ENCODE results near the gene CUL9.

CUL9 gene

DNA sequence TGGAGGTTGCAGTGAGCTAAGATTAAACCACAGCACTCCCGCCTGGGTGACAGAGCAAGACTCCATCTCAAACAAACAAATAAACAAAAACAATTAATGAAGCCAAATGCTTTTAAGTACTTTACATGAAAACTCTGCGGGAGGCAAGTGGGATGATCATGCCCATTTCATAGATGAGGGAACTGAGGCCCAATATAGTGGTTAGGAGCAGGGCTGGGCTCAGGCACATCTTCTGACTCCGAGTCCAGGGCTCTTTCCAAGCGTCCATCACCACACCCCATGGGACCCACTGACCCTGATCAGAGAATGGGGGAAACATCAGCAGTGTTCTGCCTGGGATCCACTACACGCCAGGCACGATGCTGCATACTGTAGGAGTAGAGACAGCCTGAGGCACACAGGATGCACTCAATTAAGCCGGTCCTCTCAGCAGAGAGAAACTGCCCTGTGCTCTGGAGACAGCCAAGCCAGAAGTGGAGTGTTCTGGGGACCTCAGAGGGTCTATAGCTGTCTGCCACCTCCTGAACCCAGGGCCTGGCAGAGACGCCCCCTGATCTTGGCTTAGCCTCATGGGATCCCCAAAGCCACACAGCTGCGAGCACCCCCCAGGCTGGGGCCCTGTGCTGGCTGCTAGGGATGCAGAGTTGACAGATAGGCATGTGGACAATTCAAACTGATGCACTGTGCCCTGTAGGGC, 74.8 kb downstream of the CUL9 start:
- ATAC-seq (peak; percentile 2), DNase-seq (no peak)

DNA sequence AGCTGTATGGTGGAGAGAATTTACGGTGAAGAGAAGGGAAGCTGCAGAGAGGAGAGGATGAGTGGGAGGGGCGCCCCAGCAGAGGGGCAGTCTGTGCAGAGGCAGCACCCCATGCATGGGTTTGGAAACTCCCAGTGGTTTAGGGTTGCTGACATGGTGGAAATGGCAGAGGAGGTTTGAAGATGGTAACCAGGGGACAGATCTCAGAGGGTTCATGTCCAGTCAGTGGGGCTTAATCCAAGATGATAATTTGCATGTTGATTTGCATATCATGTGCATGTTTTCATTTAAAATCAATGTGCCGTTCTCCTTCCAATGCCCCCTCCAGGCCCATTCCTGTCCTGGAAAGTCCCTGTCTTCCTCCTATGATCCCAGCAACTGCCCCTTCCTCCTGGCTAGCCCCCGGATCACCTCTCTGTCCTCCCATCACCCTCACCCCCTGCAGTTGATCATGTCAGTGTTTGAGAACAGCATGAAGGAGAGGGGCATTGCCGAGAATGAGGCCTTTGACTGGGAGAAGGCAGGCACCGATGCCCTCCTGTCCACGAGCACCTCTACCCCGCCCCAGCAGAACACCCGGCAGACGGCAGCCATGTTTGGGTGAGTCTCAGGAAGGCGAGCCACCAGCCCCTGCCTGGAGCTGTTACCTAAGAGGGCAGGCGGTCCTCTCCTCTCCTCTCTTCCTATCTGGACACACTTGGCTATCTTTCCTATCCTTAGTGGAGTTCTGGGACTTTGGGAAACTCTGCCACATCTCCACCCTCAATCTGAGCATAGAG, 75.6 kb downstream of the CUL9 start:
- DNase-seq: peak; percentile 33
- peak; percentile 59 for ATAC-seq

DNA sequence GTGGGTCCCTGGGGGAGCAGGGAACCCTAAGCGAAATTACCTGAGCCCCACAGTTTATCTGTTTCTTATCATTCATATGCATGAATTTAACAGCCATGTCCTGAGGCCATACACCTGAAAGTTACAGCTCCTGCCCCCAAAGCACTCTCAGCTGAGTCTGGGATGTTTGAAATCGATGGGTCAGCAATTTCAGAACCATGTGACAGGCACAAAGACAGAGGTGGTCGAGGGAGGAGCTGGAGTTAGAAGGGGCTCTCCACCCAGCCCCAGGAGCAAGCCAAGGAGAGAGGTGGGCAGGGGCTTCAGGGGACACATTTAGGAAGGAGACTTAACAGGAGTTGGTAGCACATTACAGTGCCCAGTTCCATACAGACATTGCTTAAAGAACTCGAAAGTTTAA, 76.2 kb downstream of the CUL9 start:
- no peak for ATAC-seq
- no peak for DNase-seq

DNA sequence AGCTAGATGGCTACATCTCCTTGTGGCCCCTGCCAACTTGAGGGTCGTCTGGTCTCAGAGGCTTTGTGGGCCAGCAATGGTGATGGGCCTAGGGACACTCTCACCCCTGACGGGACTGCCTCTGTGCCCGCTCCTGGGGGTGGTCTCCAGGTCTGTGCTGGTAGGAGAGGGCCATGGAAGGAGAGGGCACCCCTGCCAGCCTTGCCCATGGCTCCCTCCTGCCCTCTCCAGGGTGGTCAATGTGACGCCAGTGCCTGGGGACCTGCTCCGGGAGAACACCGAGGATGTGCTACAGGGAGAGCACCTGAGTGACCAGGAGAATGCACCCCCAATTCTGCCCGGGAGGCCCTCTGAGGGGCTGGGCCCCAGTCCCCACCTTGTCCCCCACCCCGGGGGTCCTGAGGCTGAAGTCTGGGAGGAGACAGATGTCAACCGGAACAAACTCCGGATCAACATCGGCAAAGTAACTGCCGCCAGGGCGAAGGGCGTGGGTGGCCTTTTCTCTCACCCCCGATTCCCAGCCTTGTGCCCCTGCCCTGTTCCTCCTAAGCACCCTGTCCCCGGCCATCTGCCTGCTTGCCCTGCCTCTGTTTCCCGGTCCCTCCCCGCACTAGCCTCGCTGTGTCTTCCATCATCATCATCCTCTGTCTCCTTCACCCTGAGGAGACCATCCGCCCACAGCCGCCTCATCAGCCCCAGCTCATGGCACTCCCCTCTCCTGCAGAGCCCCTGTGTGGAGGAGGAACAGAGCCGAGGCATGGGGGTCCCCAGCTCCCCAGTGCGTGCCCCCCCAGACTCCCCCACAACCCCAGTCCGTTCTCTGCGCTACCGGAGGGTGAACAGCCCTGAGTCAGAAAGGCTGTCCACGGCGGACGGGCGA, 77.1 kb downstream of the CUL9 start:
- no peak for DNase-seq
- ATAC-seq: no peak

DNA sequence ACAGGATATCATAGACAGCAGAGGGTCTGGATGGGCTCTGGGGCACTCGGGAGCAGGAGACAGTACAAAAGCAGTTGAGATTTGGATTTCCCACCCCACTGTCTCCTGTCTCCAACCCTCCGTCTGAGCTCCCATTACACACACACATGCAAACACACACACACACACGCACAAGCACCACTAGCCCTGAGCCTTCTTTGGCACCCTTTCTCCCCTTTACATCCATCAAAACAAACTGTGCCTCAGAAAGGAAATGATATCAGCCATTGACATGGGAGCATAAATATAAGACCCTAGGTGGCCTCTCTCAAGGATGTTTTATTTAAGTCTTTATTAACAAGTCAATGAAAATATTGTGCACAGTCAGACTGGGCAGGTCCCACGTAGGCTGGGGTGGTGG, 78.8 kb downstream of the CUL9 start:
- ATAC-seq (no peak), DNase-seq (no peak)

DNA sequence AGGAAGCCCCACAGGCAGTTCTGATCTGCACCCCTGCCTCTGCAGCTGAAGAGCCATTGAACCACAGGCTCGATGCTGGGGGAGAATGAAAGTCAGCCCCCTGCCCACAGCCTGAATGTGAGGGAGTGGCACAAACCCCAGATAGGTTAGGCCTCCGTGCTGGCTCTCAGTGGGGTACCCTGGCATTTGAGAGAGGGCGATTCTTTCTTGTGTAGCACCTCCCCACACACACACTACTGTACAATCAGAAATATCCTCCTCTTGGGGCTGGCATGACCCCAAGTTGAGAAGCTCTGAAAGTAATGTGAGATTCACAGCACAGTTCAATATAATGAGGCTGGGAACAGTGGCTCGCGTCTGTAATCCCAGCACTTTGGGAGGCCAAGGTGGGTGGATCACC, 79.2 kb downstream of the CUL9 start:
- DNase-seq (no peak), ATAC-seq (no peak)

DNA sequence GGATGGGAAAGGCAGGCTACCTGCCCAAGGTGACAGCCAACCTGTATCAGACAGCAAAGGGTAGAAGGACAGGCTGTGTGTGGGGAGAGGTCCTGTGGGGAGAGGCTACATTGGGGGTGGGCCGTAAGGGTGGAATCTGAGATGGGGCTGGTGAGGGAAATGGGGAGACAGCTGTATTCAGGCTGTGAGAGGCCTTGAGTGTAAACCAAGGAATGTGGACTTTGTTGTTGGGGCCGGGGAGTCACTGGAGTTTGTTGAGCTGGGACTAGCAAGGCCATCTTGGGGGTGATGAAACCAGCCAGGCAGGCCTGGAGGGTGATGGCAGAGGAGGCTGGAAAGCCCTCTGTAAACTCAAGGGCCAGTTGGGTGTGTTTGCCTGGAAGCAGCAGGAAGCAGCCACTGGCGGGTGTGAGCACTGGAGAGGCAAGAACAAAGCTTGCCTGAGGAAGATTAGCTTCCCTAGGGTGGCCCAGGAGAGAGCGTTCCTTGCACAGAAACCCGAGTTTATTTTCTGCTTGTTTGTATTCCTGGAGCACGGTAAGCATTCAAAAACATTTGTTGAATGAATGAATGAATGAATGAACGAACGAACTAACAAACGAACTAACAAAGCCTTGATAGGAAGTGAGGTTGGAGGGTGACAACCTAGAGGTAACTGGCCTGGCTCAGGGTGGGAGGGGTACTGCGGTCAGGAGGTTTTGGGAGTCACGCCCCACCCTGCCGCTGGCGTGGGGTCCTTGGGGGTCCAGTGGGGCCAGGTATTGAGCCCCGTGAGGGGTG, 80.2 kb downstream of the CUL9 start:
- ATAC-seq: no peak
- DNase-seq: no peak

DNA sequence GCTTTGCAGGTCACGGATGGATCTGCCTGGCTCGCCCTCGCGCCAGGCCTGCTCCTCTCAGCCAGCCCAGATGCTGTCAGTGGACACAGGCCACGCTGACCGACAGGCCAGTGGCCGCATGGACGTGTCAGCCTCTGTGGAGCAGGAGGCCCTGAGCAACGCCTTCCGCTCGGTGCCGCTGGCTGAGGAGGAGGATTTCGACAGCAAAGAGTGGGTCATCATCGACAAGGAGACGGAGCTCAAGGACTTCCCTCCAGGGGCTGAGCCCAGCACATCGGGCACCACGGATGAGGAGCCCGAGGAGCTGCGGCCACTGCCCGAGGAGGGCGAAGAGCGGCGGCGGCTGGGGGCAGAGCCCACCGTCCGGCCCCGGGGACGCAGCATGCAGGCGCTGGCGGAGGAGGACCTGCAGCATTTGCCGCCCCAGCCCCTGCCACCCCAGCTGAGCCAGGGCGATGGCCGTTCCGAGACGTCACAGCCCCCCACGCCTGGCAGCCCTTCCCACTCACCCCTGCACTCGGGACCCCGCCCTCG, 80.9 kb downstream of the CUL9 start:
- ATAC-seq (no peak), DNase-seq (no peak)

DNA sequence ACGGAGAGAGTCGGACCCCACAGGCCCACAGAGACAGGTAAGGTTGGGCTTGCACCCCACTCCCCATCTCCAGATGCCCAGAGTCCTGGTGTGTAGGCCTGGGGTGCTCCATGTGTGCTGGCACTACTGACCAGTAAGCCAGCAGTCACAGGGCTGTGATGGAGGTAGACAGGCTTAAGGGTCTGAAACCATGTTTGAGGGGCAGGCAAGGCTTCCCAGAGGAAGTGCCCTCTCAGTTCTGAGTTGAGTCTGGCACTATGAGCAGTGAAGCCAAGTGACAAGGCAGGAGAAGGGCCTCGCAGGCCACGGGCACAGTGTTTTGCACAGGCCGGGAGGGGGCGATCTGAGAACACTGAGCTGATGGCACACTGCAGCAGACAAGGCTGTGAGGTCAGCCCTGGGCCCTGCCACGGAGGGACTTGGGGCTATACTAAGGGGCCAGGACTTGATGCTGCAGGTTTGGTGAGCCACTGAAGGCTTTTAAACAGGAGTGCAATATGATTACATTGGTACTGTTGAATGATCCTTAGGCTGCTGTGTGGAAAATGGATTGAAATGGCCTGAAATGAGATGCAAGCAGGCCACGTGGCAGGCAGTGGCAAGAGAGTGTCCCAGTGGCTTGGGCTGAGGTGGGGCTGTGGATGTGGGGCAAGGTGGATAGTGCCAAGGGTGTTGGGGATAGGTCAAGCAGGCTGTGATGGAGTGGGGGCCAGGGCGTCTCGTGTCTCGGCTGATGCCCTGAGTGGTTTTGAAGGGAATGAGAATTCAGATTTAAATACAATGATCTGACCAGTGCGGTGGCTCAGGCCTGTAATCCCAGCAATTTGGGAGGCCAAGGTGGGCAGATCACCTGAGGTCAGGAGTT, 81.5 kb downstream of the CUL9 start:
- peak; percentile 83 for DNase-seq
- peak; percentile 85 for ATAC-seq

DNA sequence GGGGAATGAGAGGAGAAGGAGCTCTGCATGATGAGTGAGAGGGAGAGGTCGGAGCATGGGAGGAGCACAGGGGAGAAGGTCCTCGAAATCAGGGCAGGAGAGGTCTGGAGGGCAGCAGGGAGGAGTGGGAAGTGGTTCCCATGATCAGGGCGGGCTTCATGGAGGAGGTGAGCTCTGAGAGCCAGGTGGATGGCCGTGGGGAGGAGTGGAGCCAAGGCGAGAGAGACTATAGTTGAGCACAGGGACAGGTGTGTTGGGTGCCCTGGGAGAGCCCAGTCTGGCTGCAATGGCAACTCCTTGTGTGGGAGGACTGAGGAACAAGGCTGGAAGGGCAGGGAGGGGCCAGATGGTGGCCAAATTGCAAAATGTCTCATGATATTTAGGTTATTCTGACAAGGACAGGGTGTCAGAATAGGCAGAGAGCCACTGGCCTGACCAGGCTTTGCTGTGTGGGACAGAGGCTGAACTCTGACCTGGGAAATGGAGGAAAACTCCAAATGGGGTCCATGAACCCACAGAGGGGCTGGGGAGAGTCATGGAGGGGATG, 82.7 kb downstream of the CUL9 start:
- ATAC-seq (no peak), DNase-seq (no peak)

DNA sequence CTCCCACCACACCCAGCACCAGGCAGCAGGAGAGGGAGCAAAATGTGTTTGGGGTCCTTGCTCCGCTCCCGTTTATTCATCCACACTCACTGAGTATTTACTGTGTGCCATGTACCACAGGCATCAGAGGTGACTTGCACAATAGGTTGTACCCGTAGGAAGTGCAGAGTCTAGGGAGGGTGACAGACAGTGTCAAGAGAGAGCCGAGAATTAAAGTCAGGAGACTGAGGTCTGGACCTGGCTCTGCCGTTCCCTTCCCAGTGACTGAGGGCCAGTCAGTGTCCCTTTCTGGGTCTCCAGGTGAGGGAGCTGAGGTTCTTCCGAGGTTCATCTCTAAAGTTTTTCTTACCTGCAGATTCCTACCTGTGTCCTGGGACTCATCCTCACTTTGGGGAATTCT, 83.6 kb downstream of the CUL9 start:
- DNase-seq (no peak), ATAC-seq (no peak)

DNA sequence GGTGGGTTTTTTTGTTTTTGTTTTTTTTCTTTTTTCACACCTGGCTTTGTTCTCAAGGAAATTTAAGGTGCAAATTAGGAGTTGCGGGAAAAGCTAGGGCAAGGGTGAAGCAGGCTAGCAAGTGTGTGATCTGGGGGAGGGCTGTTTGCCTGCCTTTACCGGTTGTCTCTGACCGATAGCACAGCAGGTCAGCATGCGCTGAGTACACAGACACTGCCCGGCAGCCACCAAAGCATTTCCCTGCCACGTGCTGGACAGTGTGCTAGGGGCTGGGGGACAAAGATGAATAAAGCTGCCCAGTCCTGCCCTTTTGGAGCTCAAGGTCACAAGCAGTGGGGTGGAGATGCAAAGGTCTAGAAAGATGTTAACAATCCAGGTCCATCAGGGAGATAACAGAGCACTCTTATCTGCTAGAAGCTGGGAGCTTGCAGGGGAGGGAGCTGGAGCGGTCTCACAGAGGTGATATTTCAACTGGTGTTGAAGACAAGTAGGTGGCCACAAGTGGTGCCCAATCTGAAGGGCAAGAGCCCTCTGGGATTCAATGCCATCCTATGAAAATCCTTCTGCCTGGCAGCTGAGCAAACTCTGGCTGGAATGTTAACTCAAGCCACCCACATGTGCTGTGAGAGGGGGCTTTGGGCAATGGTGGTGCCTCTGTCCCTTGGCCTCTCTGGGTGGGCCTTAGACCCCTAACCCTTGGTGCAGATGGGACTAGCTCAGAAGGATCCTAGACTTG, 85.8 kb downstream of the CUL9 start:
- DNase-seq (no peak), ATAC-seq (no peak)

DNA sequence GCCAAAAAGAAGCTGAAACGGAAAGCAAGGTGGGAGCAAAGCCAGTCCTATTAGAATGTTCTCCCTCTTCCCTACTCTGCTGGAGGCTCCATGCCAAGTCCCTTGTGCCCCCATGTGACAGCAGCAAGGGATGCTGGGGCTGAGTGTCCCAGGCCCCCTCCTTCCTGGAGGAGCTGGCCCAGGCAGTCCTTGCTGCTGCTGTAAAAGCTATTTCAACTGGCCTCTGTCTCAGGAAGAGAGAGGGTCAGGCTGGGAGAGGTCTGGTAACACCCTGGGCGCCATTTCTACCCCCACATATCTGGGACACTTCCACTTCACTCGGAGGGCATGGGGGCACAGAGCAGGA, 86.3 kb downstream of the CUL9 start:
- ATAC-seq: no peak
- no peak for DNase-seq

DNA sequence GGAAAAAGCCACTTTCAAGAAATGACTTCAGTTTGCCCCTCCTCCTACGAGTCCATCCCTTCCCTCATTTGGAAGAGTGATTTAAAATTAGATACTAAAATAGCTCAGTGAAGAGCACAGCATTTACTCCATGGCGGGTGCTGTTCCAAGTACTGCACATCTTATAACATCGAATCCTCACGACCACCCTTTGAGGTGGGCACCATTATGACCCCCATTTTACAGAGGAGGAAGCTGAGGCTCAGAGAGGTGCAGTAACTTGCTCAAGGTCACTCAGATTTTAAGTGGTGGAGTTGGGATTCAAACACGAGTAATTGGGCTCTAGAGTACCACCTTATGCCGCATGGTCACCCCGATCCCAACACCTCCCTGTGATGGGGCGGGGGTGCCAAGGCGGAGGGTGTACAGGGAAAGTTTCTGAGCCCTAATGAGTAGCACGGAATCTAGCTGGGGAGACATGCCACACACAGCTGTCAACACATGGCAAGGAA, 86.8 kb downstream of the CUL9 start:
- DNase-seq: no peak
- ATAC-seq: no peak

DNA sequence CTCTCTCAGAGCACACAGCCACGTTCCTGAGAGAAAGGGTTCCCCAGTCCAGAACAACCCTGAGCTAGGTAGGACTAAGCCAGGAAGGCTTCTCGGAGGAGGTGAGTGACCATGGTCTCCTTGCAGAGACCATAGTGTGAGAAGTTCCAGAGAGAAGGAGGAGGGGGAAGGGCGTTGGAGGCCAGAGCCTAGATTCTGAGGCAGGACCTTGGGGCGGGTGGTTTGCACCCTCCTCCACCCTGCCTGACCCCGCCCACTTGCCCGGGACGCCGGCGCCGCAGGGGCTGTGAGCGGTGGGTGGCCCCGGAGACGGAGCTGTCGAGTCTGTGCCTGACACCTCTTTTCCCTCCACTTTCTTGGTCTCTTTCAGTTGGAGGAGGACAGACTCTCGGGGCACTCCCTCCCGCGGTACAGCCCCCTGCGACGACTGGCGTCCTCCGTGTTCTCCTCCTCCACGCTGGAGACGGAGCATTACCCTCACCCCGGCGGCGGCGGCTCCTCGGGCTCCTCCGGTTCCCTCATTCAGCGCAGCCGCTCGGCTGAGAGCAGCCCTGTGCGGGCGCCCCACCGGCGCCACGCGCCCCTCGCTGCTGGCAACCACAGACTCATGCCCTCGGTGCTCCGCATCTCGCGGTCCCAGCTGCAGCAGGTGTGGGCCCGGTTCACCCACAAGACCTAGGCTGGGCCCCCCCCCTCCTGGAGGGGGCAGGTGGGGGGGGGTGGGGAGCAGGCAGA, 87.4 kb downstream of the CUL9 start:
- DNase-seq: peak; percentile 66

DNA sequence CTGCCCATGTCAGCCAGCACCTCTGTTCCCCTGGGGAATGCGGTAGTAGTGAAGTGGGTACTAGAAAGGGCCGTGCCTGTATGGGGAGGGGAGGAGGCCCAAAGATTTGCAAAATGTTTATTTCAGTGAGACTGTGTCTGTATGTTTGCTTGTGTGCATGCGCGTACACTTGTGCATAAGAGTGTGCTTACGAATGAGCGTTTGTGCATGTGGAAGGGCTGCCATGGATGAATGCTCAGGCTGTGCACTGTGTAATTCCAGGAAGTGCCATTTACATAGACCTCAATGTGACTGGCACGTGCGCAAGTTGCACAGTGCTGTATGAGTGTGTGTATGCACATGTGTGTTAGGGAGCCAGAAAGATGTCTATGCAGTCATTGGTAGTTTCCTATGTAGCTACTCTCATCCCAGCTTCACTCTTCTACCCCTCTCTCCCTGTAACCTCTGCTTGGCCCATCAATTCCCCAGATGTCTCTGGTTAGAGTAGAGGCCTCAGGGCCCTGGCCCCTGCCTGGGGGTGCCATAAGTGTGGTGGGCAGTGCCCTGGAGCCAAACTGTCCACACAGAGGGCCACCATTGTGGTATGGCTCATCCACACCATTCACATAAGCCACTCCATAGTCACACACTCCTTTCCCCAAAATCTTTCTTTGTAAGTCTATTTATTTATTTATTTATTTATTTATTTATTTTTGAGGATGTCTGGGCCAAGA, 89.3 kb downstream of the CUL9 start:
- DNase-seq (no peak), ATAC-seq (no peak)

More for the DNA sequence above, 87.4 kb downstream of the CUL9 start:
- peak; percentile 47 for ATAC-seq

DNA sequence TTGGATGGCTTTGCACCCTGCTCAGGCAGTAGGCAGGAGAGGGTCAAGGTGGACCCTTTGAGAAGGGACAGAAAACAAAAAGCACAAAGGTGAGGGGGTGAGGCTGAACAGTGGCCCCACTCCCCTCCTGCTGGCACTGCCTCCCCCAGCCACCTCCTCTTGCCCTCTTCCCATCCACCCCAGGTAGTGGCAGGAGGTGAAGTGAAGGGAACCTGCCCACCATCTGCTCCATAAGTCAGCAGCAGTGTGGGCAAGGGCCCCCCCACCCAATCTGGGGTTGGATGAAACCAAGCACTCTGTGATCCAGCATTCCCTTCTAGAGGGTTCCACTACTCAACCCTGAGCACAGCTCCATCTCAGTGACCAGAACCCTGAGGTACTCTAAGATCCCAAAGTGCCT, 89.9 kb downstream of the CUL9 start:
- DNase-seq (no peak), ATAC-seq (no peak)

DNA sequence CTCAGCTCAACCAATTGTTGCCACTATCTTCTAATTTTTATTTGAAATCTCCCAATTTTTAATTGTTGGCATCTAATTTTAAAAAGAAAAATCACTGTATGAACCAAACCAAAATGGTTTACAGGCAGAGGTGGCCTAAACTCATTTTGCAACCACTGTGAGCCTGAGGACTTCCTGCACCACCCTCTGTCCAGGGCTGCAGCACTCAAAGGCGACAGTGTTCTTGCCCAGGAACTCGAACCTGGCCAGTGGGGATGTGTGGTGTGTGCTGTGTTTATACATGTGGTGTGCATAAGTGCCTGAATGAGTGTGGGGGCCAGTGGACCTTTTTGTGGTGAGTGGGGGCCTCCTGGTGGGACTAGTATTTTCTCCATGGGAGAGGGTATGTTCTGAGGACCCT, 91.7 kb downstream of the CUL9 start:
- ATAC-seq (no peak), DNase-seq (no peak)

Data from stimulated activated naive CD8-positive, alpha-beta T cell treated with anti-CD3 and anti-CD28 coated beads, Interleukin-15, Interleukin-2, amounts not matched to agents 100 U/mL and 50 U/mL, for 24 hours (primary cell).